ENCODE measurements around the gene DENND1C. TPM values are rescaled to one million over a fixed set of nuclear protein-coding genes. Genes with fewer than 3 reads are reported as not detected.

Gene DENND1C
- total and polyA plus RNA-seq, 2 of the 8 experiments (the other 6 are each of a cell fraction or from before 2014, with no cell fraction given): 3.6 to 4.0 TPM

GRCh38 chr19:6518145-6518911, 36.7 kb upstream of the DENND1C start:
- Histone ChIP-seq H4K5ac (ENCODE audit: insufficient read length, low read depth, low read length) (no peak overlapping the region), H3K23me2 (ENCODE audit: low read depth, low read length) (peaks cover 12% of the 10 kb centered on the region; the same call in 1 of the 2 replicates), H2BK20ac (ENCODE audit: low read length) (0 out of 2 replicates have a peak overlapping the region, but pooled peaks have one; percentile 80), H3K4me2 (ENCODE audit: insufficient read depth in 1 of 2, low read depth in 2 of 2, low read length in 2 of 2) (no peak overlapping the region), H3K9me3 (ENCODE audit: insufficient read depth in 2 of 2, low read depth in 1 of 2, low read length in 1 of 2) (no peaks in the 10 kb centered on the region), H3K4ac (replicated peaks; ENCODE audit: insufficient read length, low read depth, low read length) (no peak overlapping the region), H3K4me1 (replicated peaks in 1 of 4; ENCODE audit: control insufficient read depth in 3 of 4, insufficient read depth in 4 of 4, low read length in 3 of 4) (peaks cover 0 to 5% (median 3%) of the 10 kb centered on the region in 4 experiments; a peak in 4 of 7 replicates), H2BK12ac (ENCODE audit: low read depth, low read length) (peak overlapping the region; percentile 87; the same call in 1 of the 2 replicates), H3K56ac (replicated peaks; ENCODE audit: insufficient read length, low read depth, low read length) (no peak overlapping the region), H2BK120ac (replicated peaks; ENCODE audit: low read depth, low read length) (no peak overlapping the region), H3K23ac (ENCODE audit: insufficient read length) (no peak overlapping the region), H2BK15ac (ENCODE audit: low read length) (0 out of 2 replicates have a peak overlapping the region, but pooled peaks have one; percentile 8), H4K8ac (ENCODE audit: extremely low read depth, insufficient read depth, low read length) (no peak overlapping the region), H3K9ac (replicated peaks in 1 of 4; ENCODE audit: extremely low read depth in 1 of 4, low read depth in 3 of 4, low read length in 3 of 4) (no peak overlapping the region), H4K91ac (replicated peaks; ENCODE audit: insufficient read length, low read length) (no peak overlapping the region), H3K27ac (ENCODE audit: low read depth, low read length) (no peak overlapping the region), H3K14ac (ENCODE audit: insufficient read length) (no peak overlapping the region), H3K18ac (ENCODE audit: extremely low read depth, low read length) (no peak overlapping the region), H3K27me3 (replicated peaks in 1 of 4; ENCODE audit: control insufficient read depth in 3 of 4, extremely low read depth in 1 of 4, insufficient read depth in 3 of 4, low read length in 3 of 4) (peaks cover 0 to 2% (median 0%) of the 10 kb centered on the region in 4 experiments; a peak in 1 of 7 replicates), H2AK5ac (ENCODE audit: low read depth, low read length) (no peak overlapping the region), H3K79me2 (ENCODE audit: control insufficient read depth in 1 of 2, insufficient read depth in 2 of 2, low read length in 2 of 2) (no peaks in the 10 kb centered on the region), H2BK5ac (ENCODE audit: low read depth, low read length) (no peak overlapping the region), H4K20me1 (replicated peaks in 1 of 2; ENCODE audit: control insufficient read depth in 1 of 2, insufficient read depth in 2 of 2, low read length in 2 of 2) (peaks cover 0 to 3% of the 10 kb centered on the region in 2 experiments), H3K4me3 (ENCODE audit: extremely low read depth in 1 of 4, insufficient read depth in 2 of 4, low read depth in 3 of 4, low read length in 4 of 4) (no peak overlapping the region), H3K36me3 (ENCODE audit: control insufficient read depth in 2 of 4, insufficient read depth in 4 of 4, low read length in 3 of 4) (no peaks in the 10 kb centered on the region), H2AFZ (ENCODE audit: low read length) (no peak overlapping the region), H3K79me1 (ENCODE audit: low read depth, low read length) (no peaks in the 10 kb centered on the region)
- no peak for DNase-seq (ENCODE audit: low read depth in 1 of 2, low spot score in 2 of 2)
- no peak for TF ChIP-seq RFX5 (IDR thresholded peaks at IDR 0.05; ENCODE audit: borderline replicate concordance, low read depth, low read length)
- no peak for TF ChIP-seq SIRT6 (IDR thresholded peaks at IDR 0.05; ENCODE audit: low read length)
- ChIA-PET POLR2A (ENCODE audit: partially characterized antibody) (interaction anchor here (2.7 kb wide), 1 partner anchor 13 kb away, joined by 20 read pairs; the partner anchor contains the start of gene TNFSF9), CTCF (ENCODE audit: partially characterized antibody) (interaction anchor here (0.6 to 2.6 kb wide), 8 partner anchors 41 to 1166 kb away, joined by 3 to 12 read pairs (median 4); no protein-coding TSS in a partner anchor)
- no peak for FAIRE-seq
- WGBS, 2 experiments (ENCODE audit: extremely low coverage in 1 of 2, insufficient coverage in 1 of 2, insufficient read length in 1 of 2, insufficient replicate concordance in 2 of 2, low coverage in 1 of 2, low lambda C conversion rate in 2 of 2, missing lambda C conversion rate in 1 of 2): 78% methylated on average over 14 of the region's 14 CpGs; no CpG with 5 or more reads in 1 of the 2 experiments
